GM18951 (cell line): ENCODE results near the gene LIPM.

Experiments
- POLR2A ChIP-seq: IDR thresholded peaks from 4 replicates; pipeline ENCODE4 v1.6.1; 2011; ENCODE audit warnings: mild to moderate bottlenecking; ENCODE audit not compliant: insufficient read length, insufficient read depth; ENCODE audit errors: extremely low read depth
- in situ Hi-C: fragments of 300-500 bp; cut with MboI; formaldehyde crosslinking; loops from one replicate; pipeline ENCODE4 v1.12.0; 2022; ENCODE audit warnings: low sequenced_read_pairs, mixed read lengths, inconsistent platforms; ENCODE audit not compliant: unreplicated experiment

Gene LIPM, protein sequence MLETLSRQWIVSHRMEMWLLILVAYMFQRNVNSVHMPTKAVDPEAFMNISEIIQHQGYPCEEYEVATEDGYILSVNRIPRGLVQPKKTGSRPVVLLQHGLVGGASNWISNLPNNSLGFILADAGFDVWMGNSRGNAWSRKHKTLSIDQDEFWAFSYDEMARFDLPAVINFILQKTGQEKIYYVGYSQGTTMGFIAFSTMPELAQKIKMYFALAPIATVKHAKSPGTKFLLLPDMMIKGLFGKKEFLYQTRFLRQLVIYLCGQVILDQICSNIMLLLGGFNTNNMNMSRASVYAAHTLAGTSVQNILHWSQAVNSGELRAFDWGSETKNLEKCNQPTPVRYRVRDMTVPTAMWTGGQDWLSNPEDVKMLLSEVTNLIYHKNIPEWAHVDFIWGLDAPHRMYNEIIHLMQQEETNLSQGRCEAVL

DNA sequence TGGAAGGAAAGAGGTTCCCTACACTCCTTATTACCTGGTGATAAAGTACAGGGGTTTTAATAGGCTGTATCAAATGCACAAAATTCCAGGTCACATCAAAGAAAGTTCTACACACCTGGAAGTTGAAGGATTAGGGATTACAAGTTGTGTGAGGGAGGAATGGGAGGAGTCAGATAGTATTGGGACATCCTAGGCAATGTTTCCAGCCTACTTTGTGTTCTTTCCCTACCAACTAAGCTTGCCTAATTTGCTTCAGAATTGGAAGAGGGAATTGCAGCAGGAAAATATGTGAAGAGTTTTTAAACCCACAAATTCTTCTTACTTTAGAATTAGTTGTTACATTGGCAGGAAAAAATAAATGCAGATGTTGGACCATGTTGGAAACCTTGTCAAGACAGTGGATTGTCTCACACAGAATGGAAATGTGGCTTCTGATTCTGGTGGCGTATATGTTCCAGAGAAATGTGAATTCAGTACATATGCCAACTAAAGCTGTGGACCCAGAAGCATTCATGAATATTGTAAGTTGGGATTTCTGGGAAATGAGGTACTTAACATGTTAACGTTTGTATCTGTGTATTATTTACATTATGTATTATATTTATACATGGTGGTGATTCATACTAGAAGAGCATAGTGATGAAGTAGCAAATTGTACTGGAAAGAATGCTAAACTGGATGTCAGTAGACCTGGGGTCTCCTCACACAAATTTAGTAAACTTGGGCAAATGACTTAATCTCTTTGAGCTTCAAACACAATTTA, at the start of gene LIPM:
LIPM (plus strand) TSS at position 208 of the 763 bp plus-strand sequence; CDS start at position 375, 167 bp downstream.
- in situ Hi-C loops: no loop called here
- TF ChIP-seq POLR2A: no peak

DNA sequence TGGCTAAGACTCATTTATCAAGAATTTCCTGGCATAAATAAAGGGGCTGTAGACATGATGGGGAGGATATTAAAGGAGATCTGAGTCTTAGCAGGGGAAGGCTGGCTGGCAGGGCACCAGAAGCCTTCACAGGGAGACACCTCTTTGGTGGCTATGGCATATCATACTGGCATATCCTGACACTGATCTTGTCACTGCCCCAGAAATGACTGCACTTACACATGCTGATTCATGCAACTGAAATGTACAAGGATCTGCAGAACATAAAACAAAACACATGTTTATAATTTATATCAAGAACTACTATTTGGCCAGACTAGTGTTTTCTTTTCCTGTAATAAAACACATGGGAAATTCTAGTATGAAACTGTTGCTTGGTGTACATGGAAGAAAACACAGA, 48.2 kb upstream of the LIPM start:
- in situ Hi-C loops: no loop called here
- TF ChIP-seq POLR2A: no peak

DNA sequence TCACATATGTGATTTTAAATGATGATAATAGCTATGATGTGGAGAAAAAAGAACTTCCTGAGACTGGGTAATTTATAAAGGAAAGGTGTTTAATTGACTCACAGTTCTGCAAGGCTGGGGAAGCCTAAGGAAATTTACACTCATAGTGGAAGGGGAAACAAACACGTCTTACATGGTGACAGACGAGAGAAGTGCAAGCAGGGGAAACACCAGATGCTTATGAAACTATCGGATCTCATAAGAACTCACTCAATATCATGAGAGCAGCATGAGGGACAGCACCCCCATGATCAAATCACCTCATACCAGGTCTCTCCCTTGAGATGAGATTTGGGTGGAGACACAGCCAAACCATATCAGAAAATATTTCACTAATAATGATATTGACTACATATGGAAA, 46.8 kb upstream of the LIPM start:
- no peak for TF ChIP-seq POLR2A
- in situ Hi-C loops: no loop called here

DNA sequence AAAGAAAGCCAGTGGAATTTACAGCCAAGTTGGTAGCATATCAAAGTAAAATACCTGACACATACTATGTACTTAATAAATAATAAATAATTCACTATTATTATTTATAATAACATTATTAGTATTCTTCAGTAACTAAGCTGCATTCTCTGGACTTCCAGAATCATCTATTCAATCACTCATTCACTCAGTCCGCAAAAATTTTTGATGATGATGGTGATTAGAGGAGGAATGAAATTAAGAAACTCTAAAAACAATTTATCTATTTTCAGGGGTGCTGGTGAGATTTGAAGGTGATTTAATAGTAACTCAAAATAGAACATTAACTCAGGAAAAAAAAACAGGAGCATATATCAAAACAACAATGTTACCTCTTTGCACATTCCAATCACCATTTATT, 45.9 kb upstream of the LIPM start:
- in situ Hi-C loops: no loop called here
- no peak for TF ChIP-seq POLR2A

DNA sequence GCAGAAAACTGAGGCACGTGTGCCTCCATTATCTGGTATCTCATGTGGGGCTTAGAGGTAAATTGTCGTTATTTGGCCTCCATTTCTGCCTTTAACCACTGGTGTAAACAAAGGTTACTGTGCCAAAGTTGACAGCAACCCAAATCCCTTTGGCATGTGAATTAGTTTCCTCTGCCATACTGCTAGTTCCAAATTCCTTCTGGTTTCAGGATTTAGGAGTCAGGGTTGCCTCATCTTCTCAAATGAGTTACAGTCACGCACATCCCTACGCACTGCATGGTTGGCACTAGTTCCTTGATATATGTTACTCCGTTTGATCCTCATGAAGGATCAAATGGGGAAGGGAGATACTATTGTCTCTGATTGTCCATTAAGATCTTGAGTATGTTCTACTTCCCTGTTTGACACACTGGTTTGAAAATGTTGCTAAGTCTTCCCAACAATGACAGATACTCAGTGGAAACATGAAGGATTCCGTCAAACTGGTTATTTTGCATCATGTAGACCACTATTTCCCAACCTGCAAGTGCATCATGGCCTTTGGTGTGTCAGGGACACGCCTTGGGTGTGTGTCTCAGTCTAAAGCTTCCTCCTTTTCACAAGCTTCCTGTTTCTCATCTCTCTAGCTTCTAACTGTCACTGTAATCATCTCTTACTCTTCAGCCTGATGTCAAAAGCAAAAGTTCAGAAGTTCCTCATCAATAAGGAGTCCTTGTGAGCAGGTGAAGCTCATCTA, 43.0 kb upstream of the LIPM start, which contains the start of gene LIPN:
LIPN (plus strand) TSS at position 655 of the 736 bp plus-strand sequence. CDS start 1,386 bp downstream, outside the sequence.
- in situ Hi-C loops: no loop called here
- TF ChIP-seq POLR2A: no peak

DNA sequence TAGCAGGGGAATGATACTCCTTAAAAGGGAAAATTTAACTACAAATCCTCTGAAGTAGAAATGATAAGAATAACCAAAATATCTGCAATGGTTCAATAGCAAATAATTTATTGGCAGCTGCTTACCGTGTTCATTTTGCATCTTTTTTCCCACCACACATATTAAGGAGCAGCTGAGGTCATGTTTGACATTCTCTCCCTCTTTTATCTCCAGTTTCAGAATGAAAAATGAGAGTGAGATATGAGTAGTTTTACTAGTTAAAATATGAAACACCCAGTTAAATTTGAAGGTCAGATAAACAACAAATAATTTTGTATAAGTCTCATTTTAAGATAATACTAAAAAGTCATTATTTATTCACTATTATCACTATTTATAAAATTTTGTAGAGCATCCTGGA, 39.6 kb upstream of the LIPM start:
- in situ Hi-C loops: no loop called here
- no peak for TF ChIP-seq POLR2A

DNA sequence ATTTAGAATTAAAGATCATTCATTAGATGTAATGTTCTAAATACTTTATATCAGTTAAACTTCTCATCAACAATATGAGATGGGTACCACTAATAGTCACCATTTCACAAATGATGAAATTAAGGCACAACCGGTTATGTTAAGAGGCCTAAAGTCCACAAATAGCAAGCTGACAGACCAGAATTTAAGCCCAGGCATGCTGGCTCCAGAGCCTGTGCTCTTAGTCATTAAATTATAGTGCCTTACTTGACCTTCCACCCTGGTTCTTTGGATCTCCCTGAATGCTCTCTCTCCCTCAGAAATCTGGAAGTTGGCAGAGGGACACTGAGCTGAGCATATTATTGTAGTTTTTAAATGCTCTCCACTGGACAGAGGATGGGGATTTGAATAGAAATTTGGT, 39.1 kb upstream of the LIPM start:
- TF ChIP-seq POLR2A: no peak
- in situ Hi-C loops: no loop called here

DNA sequence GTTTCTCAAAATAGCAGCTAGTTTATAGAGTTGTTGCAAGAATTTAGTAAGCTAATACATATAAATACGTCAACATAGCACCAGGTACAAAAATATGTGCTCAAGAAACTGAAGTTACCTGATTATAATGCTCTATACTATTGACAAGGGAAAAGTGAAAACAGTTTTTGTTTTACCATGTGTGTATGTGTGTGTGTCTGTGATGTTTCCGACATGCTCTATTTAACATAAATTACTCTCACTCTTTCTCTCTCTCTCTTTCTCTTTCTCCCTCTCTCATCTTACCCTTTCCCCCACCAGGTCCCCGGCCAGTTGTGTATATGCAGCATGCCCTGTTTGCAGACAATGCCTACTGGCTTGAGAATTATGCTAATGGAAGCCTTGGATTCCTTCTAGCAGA, 38.4 kb upstream of the LIPM start:
- in situ Hi-C loops: no loop called here
- TF ChIP-seq POLR2A: no peak

DNA sequence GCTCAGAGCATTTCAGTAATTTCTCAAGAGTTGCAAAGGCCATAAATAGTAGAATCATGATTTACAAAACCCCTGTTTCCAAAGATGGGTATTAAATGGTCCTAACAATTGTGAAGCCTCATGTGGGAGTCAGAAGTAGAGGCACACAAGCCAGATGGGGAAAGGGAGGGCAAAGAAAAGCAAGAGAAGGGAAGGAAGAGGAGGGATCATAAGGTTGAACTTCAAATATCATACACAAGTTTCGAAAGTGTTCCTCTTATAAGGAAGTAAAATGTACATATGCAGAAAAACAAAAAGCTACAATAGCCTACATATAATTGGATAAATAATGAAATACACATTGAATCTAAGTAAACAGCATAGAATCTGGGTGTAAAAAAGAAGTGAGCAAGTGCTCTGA, 36.7 kb upstream of the LIPM start:
- in situ Hi-C loops: no loop called here
- no peak for TF ChIP-seq POLR2A

DNA sequence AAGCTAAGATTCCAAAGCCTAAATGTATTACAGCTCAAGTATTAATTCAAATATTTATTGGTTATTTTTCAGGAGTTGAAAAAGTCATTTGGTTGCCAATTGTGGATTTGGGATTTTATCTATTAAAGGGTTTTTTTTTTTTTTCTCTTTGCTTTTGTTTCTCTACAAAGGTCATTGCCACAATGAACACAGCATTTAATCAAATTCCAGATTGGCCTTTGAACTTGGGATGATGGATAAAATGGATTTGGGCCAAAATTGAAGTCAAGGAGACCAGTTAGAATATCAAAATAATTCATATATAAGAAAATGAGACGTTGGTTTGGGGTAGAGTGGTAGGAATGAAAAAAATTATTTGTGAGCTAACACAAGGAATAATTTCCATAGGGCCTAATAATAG, 33.1 kb upstream of the LIPM start:
- no peak for TF ChIP-seq POLR2A
- in situ Hi-C loops: no loop called here

DNA sequence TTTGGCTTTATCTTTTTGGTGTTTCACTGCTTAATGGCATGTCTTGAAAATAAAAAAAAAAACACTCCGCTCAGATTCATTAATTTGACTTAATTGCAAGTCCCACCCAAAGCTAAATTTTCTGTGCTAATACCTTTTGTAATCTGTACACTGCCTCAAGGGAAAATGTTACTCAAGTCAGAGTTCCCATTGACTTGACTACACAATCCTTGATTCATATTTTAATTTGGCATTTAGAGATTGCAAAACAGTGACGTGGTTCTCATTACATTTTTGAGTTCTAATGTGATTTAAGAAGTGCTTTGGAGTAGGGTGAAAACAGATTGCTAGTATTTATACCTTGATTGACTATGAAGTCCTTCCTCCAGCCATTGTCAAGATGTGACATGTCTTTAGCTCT, 21.3 kb upstream of the LIPM start:
- TF ChIP-seq POLR2A: no peak
- in situ Hi-C loops: no loop called here

DNA sequence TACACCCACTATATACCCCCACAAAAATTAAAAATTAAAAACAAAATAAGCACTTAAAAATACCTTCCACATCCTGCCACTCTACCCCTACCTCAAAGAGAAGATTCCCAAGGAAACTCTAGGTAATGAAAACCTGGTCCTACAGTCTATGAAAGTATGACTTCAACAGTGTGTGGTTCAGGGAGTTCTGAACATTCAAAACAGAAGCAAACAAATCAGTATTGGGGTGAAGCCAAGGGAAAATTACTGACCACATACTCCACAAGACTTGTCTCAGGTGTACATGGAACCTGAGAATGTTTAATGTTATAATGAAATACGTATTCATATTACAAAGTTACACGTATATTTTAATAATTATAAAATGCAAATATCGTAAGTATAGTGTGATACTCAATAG, 20.3 kb upstream of the LIPM start:
- no peak for TF ChIP-seq POLR2A
- in situ Hi-C loops: no loop called here

DNA sequence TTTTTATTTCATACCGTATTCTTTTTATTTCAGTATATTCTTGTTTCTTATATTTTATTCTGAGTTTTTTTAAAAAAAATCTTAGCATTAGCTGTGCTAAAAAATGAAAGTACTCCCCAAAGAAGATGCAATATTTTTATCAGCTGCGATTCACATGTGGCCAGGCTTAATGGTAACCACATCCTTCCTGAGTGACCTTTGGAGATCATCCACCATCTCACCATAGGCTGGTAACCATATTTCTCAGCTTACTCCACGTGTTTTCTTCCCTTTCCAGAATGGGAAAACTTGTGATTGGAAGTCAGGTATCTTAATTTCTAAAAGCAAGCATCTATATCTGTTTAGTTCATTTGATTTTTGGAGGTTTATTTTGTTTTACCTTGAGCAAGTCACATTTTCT, 18.8 kb upstream of the LIPM start:
- in situ Hi-C loops: no loop called here
- no peak for TF ChIP-seq POLR2A
